H1 (cell line): ENCODE results near the gene NTNG2. TPM values are rescaled to one million over a fixed set of nuclear protein-coding genes. Genes with fewer than 3 reads are reported as not detected.

Experiments used
- CTCF ChIA-PET: fragments of 300-600 bp; sonication (Branson Sonifier 250); formaldehyde crosslinking; loops from one replicate; lab custom pipeline; 2021; ENCODE audit not compliant: partially characterized antibody; lab: Charles Lee
- POLR2A ChIA-PET: fragments of 300-600 bp; sonication (Branson Sonifier 250); formaldehyde crosslinking; loops from one replicate; lab custom pipeline; 2021; ENCODE audit warnings: inconsistent platforms; ENCODE audit not compliant: partially characterized antibody; lab: Charles Lee
- DNase-seq, 2 experiments: peaks; one replicate each; pipeline versions ENCODE4 v3.0.0 to v3.0.0-alpha.2; 2010 to 2022; ENCODE audit warnings: low spot score in 2 of 2, low read depth in 1 of 2, mixed read lengths in 1 of 2
- FAIRE-seq: peaks from 2 replicates; lab custom pipeline; 2011; peaks lifted over from hg19 to GRCh38; lab: Jason Lieb, UNC
- H2AFZ ChIP-seq: 2 replicates; pipeline ENCODE4 v1.8.1; 2012; ENCODE audit warnings: low read length, inconsistent platforms
- H2AK5ac ChIP-seq: 2 replicates; pipeline ENCODE4 v1.6.1; 2013; ENCODE audit warnings: low read depth, low read length
- H2BK120ac ChIP-seq: replicated peaks from 2 replicates; pipeline ENCODE3; 2013; ENCODE audit warnings: low read depth, low read length, inconsistent platforms
- H2BK12ac ChIP-seq: 2 replicates; pipeline ENCODE4 v1.6.1; 2013; ENCODE audit warnings: low read depth, low read length
- H2BK15ac ChIP-seq: 2 replicates; pipeline ENCODE4 v1.6.1; 2013; ENCODE audit warnings: low read length
- H2BK20ac ChIP-seq: 2 replicates; pipeline ENCODE4 v1.6.1; 2013; ENCODE audit warnings: low read length
- H2BK5ac ChIP-seq: 2 replicates; pipeline ENCODE4 v1.6.1; 2013; ENCODE audit warnings: low read depth, low read length
- H3K14ac ChIP-seq: 2 replicates; pipeline ENCODE4 v1.6.1; 2013; ENCODE audit warnings: inconsistent platforms; ENCODE audit not compliant: insufficient read length
- H3K18ac ChIP-seq: 2 replicates; pipeline ENCODE4 v1.6.1; 2013; ENCODE audit warnings: low read length; ENCODE audit errors: extremely low read depth
- H3K23ac ChIP-seq: 2 replicates; pipeline ENCODE4 v1.6.1; 2013; ENCODE audit warnings: inconsistent platforms; ENCODE audit not compliant: insufficient read length
- H3K23me2 ChIP-seq: 2 replicates; pipeline ENCODE4 v1.6.1; 2013; ENCODE audit warnings: low read depth, low read length
- H3K27ac ChIP-seq: 2 replicates; pipeline ENCODE4 v1.6.1; 2011; ENCODE audit warnings: low read depth, low read length, inconsistent platforms
- H3K27me3 ChIP-seq, 4 experiments: replicated peaks in 1 of 4; 1 replicate in 1 of 4; 2 replicates in 3 of 4; pipeline versions ENCODE4 v1.6.1 to v1.8.1; 2011 to 2013; ENCODE audit warnings: low read length in 3 of 4, mild to moderate bottlenecking in 3 of 4, inconsistent platforms in 2 of 4, mixed read lengths in 2 of 4, moderate library complexity in 1 of 4; ENCODE audit not compliant: control insufficient read depth in 3 of 4, insufficient read depth in 3 of 4; ENCODE audit errors: extremely low read depth in 1 of 4
- H3K36me3 ChIP-seq, 4 experiments: 2 replicates each; pipeline versions ENCODE4 v1.6.1 to v1.8.1; 2011 to 2013; ENCODE audit warnings: mild to moderate bottlenecking in 4 of 4, low read length in 3 of 4, moderate library complexity in 2 of 4, control low read depth in 1 of 4, inconsistent platforms in 1 of 4; ENCODE audit not compliant: insufficient read depth in 4 of 4, control insufficient read depth in 2 of 4
- H3K4ac ChIP-seq: replicated peaks from 2 replicates; pipeline ENCODE3; 2013; ENCODE audit warnings: low read length, low read depth, mixed read lengths, inconsistent platforms; ENCODE audit not compliant: insufficient read length
- H3K4me1 ChIP-seq, 4 experiments: replicated peaks in 1 of 4; 1 replicate in 1 of 4; 2 replicates in 3 of 4; pipeline versions ENCODE4 v1.6.1 to v1.8.1; 2011 to 2013; ENCODE audit warnings: low read length in 3 of 4, inconsistent platforms in 2 of 4, mixed read lengths in 1 of 4; ENCODE audit not compliant: insufficient read depth in 4 of 4, control insufficient read depth in 3 of 4
- H3K4me2 ChIP-seq, 2 experiments: 2 replicates each; pipeline versions ENCODE4 v1.6.1 to v1.8.1; 2011 to 2013; ENCODE audit warnings: low read depth in 2 of 2, low read length in 2 of 2, control low read depth in 1 of 2, inconsistent platforms in 1 of 2, mild to moderate bottlenecking in 1 of 2; ENCODE audit not compliant: insufficient read depth in 1 of 2
- H3K4me3 ChIP-seq, 4 experiments: fragments of 200-600, 300-600 bp in 1 of 4; sonication (generic), shearing (Covaris generic), sonication (Bioruptor Twin) in 1 of 4; 2 replicates each; pipeline versions ENCODE4 v1.5.1 to v1.8.1; 2011 to 2016; ENCODE audit warnings: low read length in 4 of 4, low read depth in 3 of 4, control low read depth in 2 of 4, inconsistent platforms in 2 of 4, mild to moderate bottlenecking in 2 of 4, mixed read lengths in 1 of 4, moderate library complexity in 1 of 4; ENCODE audit not compliant: insufficient read depth in 2 of 4; ENCODE audit errors: extremely low read depth in 1 of 4
- H3K56ac ChIP-seq: replicated peaks from 2 replicates; pipeline ENCODE3; 2013; ENCODE audit warnings: low read depth, mild to moderate bottlenecking, mixed read lengths, low read length, inconsistent platforms; ENCODE audit not compliant: insufficient read length
- H3K79me1 ChIP-seq: 2 replicates; pipeline ENCODE4 v1.6.1; 2013; ENCODE audit warnings: low read depth, low read length, control low read depth
- H3K79me2 ChIP-seq, 2 experiments: 2 replicates each; pipeline versions ENCODE4 v1.6.1 to v1.8.1; 2012 to 2013; ENCODE audit warnings: low read length in 2 of 2, mild to moderate bottlenecking in 2 of 2, inconsistent platforms in 1 of 2; ENCODE audit not compliant: insufficient read depth in 2 of 2, control insufficient read depth in 1 of 2
- H3K9ac ChIP-seq, 4 experiments: replicated peaks in 1 of 4; 1 replicate in 1 of 4; 2 replicates in 3 of 4; pipeline versions ENCODE4 v1.6.1 to v1.8.1; 2011 to 2013; ENCODE audit warnings: low read depth in 3 of 4, low read length in 3 of 4, control low read depth in 2 of 4, mild to moderate bottlenecking in 2 of 4, moderate library complexity in 2 of 4, inconsistent platforms in 1 of 4; ENCODE audit errors: extremely low read depth in 1 of 4
- H3K9me3 ChIP-seq, 2 experiments: 2 replicates each; pipeline versions ENCODE4 v1.6.1 to v1.8.1; 2012 to 2013; ENCODE audit warnings: mild to moderate bottlenecking in 2 of 2, moderate library complexity in 2 of 2, control low read depth in 1 of 2, inconsistent platforms in 1 of 2, low read depth in 1 of 2, low read length in 1 of 2, mixed read lengths in 1 of 2; ENCODE audit not compliant: insufficient read depth in 2 of 2
- H4K20me1 ChIP-seq, 2 experiments: replicated peaks in 1 of 2; 2 replicates each; pipeline versions ENCODE3 to v1.8.1; 2011 to 2013; ENCODE audit warnings: inconsistent platforms in 2 of 2, low read length in 2 of 2, mild to moderate bottlenecking in 1 of 2; ENCODE audit not compliant: insufficient read depth in 2 of 2, control insufficient read depth in 1 of 2
- H4K5ac ChIP-seq: 2 replicates; pipeline ENCODE4 v1.6.1; 2013; ENCODE audit warnings: low read length, low read depth, mixed read lengths, inconsistent platforms; ENCODE audit not compliant: insufficient read length
- H4K8ac ChIP-seq: 2 replicates; pipeline ENCODE4 v1.8.0; 2013; ENCODE audit warnings: mild to moderate bottlenecking, moderate library complexity, low read length, inconsistent platforms; ENCODE audit not compliant: insufficient read depth; ENCODE audit errors: extremely low read depth
- H4K91ac ChIP-seq: replicated peaks from 2 replicates; pipeline ENCODE3; 2013; ENCODE audit warnings: low read length, mixed read lengths, inconsistent platforms; ENCODE audit not compliant: insufficient read length
- BACH1 ChIP-seq: IDR thresholded peaks from 2 replicates; pipeline ENCODE4 v1.6.1; 2012; ENCODE audit warnings: low read length, improper control_type of control experiment
- NANOG ChIP-seq: IDR thresholded peaks from 2 replicates; pipeline ENCODE4 v1.6.1; 2011; ENCODE audit warnings: low read length, low read depth, mild to moderate bottlenecking, inconsistent platforms; ENCODE audit not compliant: insufficient read depth, poor library complexity, severe bottlenecking
- POU5F1 ChIP-seq: IDR thresholded peaks from 2 replicates; pipeline ENCODE4 v1.6.1; 2011; ENCODE audit warnings: low read depth, mild to moderate bottlenecking, low read length, moderate library complexity
- SAP30 ChIP-seq: fragments of 300-600 bp; sonication (generic); IDR thresholded peaks from 2 replicates; pipeline ENCODE4 v1.7.1; 2012; ENCODE audit warnings: low read length, moderate library complexity, mild to moderate bottlenecking, inconsistent platforms; ENCODE audit not compliant: insufficient read depth, insufficient replicate concordance
- TCF12 ChIP-seq: IDR thresholded peaks from 2 replicates; pipeline ENCODE4 v1.6.1; 2011; ENCODE audit warnings: low read depth, mild to moderate bottlenecking, low read length
- ZNF274 ChIP-seq: IDR thresholded peaks from 2 replicates; pipeline ENCODE4 v1.7.0; 2012; ENCODE audit warnings: low read length, borderline replicate concordance; ENCODE audit errors: extremely low read depth
- WGBS, 2 experiments: shearing (Covaris generic) in 1 of 2; methylation state at CpG; one replicate each; pipeline versions ENCODE4 v1.1.6 to v1.1.7; 2013 to 2015; ENCODE audit warnings: low lambda C conversion rate in 2 of 2, mixed read lengths in 2 of 2, inconsistent platforms in 1 of 2, low coverage in 1 of 2, missing lambda C conversion rate in 1 of 2; ENCODE audit not compliant: insufficient replicate concordance in 2 of 2, insufficient coverage in 1 of 2, insufficient read length in 1 of 2; ENCODE audit errors: extremely low coverage in 1 of 2, missing lambda C conversion rate in 1 of 2; 5-methylcytosine and 5-hydroxymethylcytosine counted together
- polyA plus RNA-seq, 7 experiments: library from polyadenylated mRNA; depleted of rRNA in 3 of 7; stranded (reverse) in 5 of 7; unstranded in 2 of 7; fragments of >200 nt in 5 of 7; fragments of 200-250 nt in 2 of 7; gene quantifications; 1 replicate in 5 of 7; 2 replicates in 1 of 7; 4 replicates in 1 of 7; pipeline versions ENCODE4 v1.2.1 to v1.2.3, GENCODE V29; 2011 to 2013; ENCODE audit warnings: missing spikeins in 2 of 7, mixed read lengths in 2 of 7
- total RNA-seq: library from RNA; stranded (reverse); fragmentation: NEBNext Ultra II Directional; extraction: Animal tissue kit (Norgen Biotek cat#: 25700); gene quantifications from 2 replicates; pipeline ENCODE4 v1.2.1, GENCODE V29; 2021

The NTNG2 gene
- total and polyA plus RNA-seq, 2 of the 8 experiments (the other 6 are each of a cell fraction or from before 2014, with no cell fraction given) = 1.4 to 1.5 TPM

- H4K5ac ChIP-seq = no peak overlapping the region
- H3K27ac ChIP-seq = no peak overlapping the region
- no peak overlapping the region for H3K4me3 ChIP-seq
- H2BK20ac ChIP-seq = no peak overlapping the region
- DNase-seq = no peak
- H2BK5ac ChIP-seq = no peak overlapping the region
- H3K4me2 ChIP-seq = no peak overlapping the region
- H4K91ac ChIP-seq = no peak overlapping the region
- no peak overlapping the region for H2BK15ac ChIP-seq
- H3K4me1 ChIP-seq = no peaks in the 10 kb centered on the region
- TF ChIP-seq BACH1 (no peak), TCF12 (no peak), ZNF274 (no peak), NANOG (no peak), SAP30 (no peak), POU5F1 (no peak)
- H2AK5ac ChIP-seq = no peak overlapping the region
- no peaks in the 10 kb centered on the region for H3K27me3 ChIP-seq
- H3K4ac ChIP-seq = no peak overlapping the region
- no peaks in the 10 kb centered on the region for H3K79me1 ChIP-seq
- H3K9ac ChIP-seq = no peak overlapping the region
- H3K18ac ChIP-seq = no peak overlapping the region
- POLR2A ChIA-PET = no interaction called here
- no peaks in the 10 kb centered on the region for H3K79me2 ChIP-seq
- H3K23me2 ChIP-seq = no peaks in the 10 kb centered on the region
- no peak overlapping the region for H4K8ac ChIP-seq
- no peak overlapping the region for H3K23ac ChIP-seq
- no peaks in the 10 kb centered on the region for H3K36me3 ChIP-seq
- H2AFZ ChIP-seq = no peak overlapping the region
- no peak overlapping the region for H3K56ac ChIP-seq
- CTCF ChIA-PET = interaction anchor here (2.2 kb wide), 1 partner anchor 38 kb away, joined by 4 read pairs; no protein-coding TSS in a partner anchor
- no peak overlapping the region for H2BK12ac ChIP-seq
- no peak overlapping the region for H3K14ac ChIP-seq
- FAIRE-seq = no peak
- H2BK120ac ChIP-seq = no peak overlapping the region
- no peaks in the 10 kb centered on the region for H3K9me3 ChIP-seq
- WGBS, 2 experiments = 95% methylated on average over 3 of the region's 3 CpGs; no CpG with 5 or more reads in 1 of the 2 experiments
- no peaks in the 10 kb centered on the region for H4K20me1 ChIP-seq
Measured at GRCh38 chr9:132116583-132116982, 45.3 kb upstream of the NTNG2 start.
